ENCODE data around the gene CD47. TPM values are rescaled to one million over a fixed set of nuclear protein-coding genes. Genes with fewer than 3 reads are reported as not detected.

CD47 gene
- total RNA-seq, 2 donors from 2014 or later = 6.4 to 12.0 TPM

DNA sequence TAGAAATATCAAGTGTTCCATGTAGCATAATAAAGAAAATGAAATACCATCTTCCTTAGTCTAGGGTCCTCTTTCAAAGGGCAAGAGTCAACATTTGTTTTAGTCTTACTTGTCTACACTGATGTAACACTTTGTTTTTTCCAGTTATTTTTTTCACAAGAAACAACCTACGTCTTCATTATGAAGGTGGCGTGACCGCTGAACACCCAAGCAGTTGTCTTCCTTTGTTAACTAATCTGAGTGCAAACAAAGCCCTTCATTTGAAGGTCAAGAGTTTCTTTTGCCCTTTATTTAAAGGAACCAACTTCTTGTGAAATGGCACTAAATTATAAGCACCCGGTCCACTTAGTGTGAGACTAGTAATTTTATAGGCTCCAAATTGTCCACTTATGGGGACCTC lies 73.2 kb downstream of the CD47 start:
- H3K4me3 ChIP-seq (ENCODE audit: low read length) = no peak overlapping the region

DNA sequence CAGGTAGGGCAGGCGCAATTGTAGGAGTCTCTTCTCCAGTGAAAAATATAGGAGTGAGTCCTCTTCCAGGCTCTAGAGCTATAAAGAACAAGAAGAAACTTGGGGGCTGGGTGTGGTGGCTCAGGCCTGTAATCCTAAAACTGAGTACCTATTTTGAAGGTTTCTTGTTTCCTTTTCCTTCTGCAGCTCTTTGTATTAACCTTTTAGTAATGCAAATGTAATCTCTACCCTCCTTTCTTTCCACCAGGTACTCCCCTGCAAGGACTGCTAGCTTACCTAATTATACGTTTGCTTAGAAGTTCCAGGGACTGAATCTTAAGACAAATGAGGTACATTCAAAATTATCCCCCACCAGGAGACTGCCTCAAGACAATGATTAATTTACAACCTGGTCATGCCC lies 75.9 kb downstream of the CD47 start:
- H3K4me1 ChIP-seq (ENCODE audit: control insufficient read depth, insufficient read depth, low read length) = peaks cover 12% of the 10 kb centered on the region
- no peaks in the 10 kb centered on the region for H3K36me3 Mint-ChIP-seq (ENCODE audit: low read depth)
- no peak overlapping the region for H3K27ac Mint-ChIP-seq
- WGBS, 2 experiments (ENCODE audit: insufficient coverage in 1 of 2, insufficient read length in 1 of 2) = 88 to 90% methylated on average over 2 of the region's 2 CpGs
- peaks cover 40% of the 10 kb centered on the region for H3K4me1 Mint-ChIP-seq
- H3K9me3 ChIP-seq (ENCODE audit: control insufficient read depth, low read length) = no peaks in the 10 kb centered on the region
- no peak overlapping the region for H3K27ac ChIP-seq (ENCODE audit: low read depth, low read length)
- H3K4me3 Mint-ChIP-seq = no peak overlapping the region
- H3K4me3 ChIP-seq (ENCODE audit: low read length) = no peak overlapping the region
- peaks cover 79% of the 10 kb centered on the region for H3K27me3 ChIP-seq (ENCODE audit: control insufficient read depth, insufficient read depth, low read length, poor library complexity, severe bottlenecking)
- no peaks in the 10 kb centered on the region for H3K9me3 Mint-ChIP-seq
- no peaks in the 10 kb centered on the region for H3K36me3 ChIP-seq (ENCODE audit: control insufficient read depth, insufficient read depth, low read length)
- no peak for DNase-seq
- H3K27me3 Mint-ChIP-seq (ENCODE audit: insufficient read depth) = peaks cover 68% of the 10 kb centered on the region
- TF ChIP-seq, protein P1, sequence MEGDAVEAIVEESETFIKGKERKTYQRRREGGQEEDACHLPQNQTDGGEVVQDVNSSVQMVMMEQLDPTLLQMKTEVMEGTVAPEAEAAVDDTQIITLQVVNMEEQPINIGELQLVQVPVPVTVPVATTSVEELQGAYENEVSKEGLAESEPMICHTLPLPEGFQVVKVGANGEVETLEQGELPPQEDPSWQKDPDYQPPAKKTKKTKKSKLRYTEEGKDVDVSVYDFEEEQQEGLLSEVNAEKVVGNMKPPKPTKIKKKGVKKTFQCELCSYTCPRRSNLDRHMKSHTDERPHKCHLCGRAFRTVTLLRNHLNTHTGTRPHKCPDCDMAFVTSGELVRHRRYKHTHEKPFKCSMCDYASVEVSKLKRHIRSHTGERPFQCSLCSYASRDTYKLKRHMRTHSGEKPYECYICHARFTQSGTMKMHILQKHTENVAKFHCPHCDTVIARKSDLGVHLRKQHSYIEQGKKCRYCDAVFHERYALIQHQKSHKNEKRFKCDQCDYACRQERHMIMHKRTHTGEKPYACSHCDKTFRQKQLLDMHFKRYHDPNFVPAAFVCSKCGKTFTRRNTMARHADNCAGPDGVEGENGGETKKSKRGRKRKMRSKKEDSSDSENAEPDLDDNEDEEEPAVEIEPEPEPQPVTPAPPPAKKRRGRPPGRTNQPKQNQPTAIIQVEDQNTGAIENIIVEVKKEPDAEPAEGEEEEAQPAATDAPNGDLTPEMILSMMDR (conservative IDR thresholded peaks at IDR 0.05) = no peak
- no peak overlapping the region for H3K9ac ChIP-seq (ENCODE audit: extremely low read depth, low read length, poor library complexity, severe bottlenecking)

More for the DNA sequence above, 73.2 kb downstream of the CD47 start:
- H3K9me3 ChIP-seq (ENCODE audit: control insufficient read depth, low read length) = no peaks in the 10 kb centered on the region
- H3K4me1 ChIP-seq (ENCODE audit: control insufficient read depth, insufficient read depth, low read length) = peaks cover 5% of the 10 kb centered on the region
- no peak for DNase-seq
- Mint-ChIP-seq H3K27ac (no peak overlapping the region), H3K4me1 (peaks cover 34% of the 10 kb centered on the region), H3K27me3 (ENCODE audit: insufficient read depth) (peaks cover 59% of the 10 kb centered on the region), H3K9me3 (no peaks in the 10 kb centered on the region), H3K4me3 (no peak overlapping the region), H3K36me3 (ENCODE audit: low read depth) (no peaks in the 10 kb centered on the region)
- TF ChIP-seq, protein P1 (conservative IDR thresholded peaks at IDR 0.05) = no peak
- peaks cover 70% of the 10 kb centered on the region for H3K27me3 ChIP-seq (ENCODE audit: control insufficient read depth, insufficient read depth, low read length, poor library complexity, severe bottlenecking)
- H3K36me3 ChIP-seq (ENCODE audit: control insufficient read depth, insufficient read depth, low read length) = no peaks in the 10 kb centered on the region
- WGBS, 2 experiments (ENCODE audit: insufficient coverage in 1 of 2, insufficient read length in 1 of 2) = 75 to 78% methylated on average over 4 of the region's 4 CpGs
- H3K9ac ChIP-seq (ENCODE audit: extremely low read depth, low read length, poor library complexity, severe bottlenecking) = no peak overlapping the region
- H3K27ac ChIP-seq (ENCODE audit: low read depth, low read length) = no peak overlapping the region

DNA sequence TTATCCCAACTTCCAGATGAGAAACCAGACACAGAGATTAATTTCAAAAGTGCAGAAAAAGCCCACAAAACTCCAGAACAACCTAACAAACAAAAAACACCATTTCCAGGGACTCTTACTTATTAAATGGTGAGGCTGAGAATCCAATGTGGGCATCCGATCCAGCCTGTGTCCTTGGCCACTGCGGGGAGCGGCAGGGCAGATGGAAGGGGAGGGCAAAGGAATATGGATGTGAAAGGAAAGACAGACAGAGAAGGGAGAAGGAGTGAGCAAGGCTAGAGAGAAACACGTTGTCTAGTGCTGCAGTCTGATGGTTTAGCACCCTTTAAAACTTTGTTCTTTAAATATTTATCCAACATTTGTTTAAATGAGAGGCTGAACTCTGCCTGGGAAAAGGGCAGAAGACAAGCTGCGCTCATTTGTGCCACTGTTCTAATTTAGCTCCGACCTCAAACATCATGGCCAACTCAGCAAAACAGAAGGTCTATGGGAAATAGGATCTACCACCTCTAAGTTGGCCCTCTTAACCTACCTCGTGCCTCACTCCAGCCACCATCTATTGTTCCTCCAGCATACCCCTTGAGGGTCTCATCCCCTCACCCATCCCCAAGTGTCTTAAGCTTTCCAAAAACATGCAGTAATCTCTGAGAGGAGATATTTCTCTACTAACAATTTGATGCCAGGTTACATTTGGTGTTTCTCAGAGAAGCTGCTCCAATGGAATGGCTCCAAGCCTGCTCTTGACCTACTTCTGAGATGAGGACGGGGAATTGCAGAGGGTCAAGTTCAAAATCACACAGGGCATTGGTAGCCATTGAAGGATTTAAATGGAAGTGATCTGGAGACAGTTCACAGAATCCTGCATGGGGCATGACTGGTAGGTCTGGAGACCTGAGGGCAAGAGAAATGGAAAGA lies 77.4 kb downstream of the CD47 start:
- no peaks in the 10 kb centered on the region for H3K36me3 ChIP-seq (ENCODE audit: control insufficient read depth, insufficient read depth, low read length)
- Mint-ChIP-seq H3K27ac (no peak overlapping the region), H3K9me3 (no peaks in the 10 kb centered on the region), H3K4me1 (peaks cover 37% of the 10 kb centered on the region), H3K27me3 (ENCODE audit: insufficient read depth) (peaks cover 75% of the 10 kb centered on the region), H3K36me3 (ENCODE audit: low read depth) (no peaks in the 10 kb centered on the region), H3K4me3 (no peak overlapping the region)
- peaks cover 81% of the 10 kb centered on the region for H3K27me3 ChIP-seq (ENCODE audit: control insufficient read depth, insufficient read depth, low read length, poor library complexity, severe bottlenecking)
- 90 to 100% methylated on average over 3 to 8 of the region's 8 CpGs for WGBS, 2 experiments (ENCODE audit: insufficient coverage in 1 of 2, insufficient read length in 1 of 2)
- TF ChIP-seq, protein P1 (conservative IDR thresholded peaks at IDR 0.05) = no peak
- no peak for DNase-seq
- H3K9ac ChIP-seq (ENCODE audit: extremely low read depth, low read length, poor library complexity, severe bottlenecking) = no peak overlapping the region
- H3K4me1 ChIP-seq (ENCODE audit: control insufficient read depth, insufficient read depth, low read length) = peaks cover 12% of the 10 kb centered on the region
- H3K9me3 ChIP-seq (ENCODE audit: control insufficient read depth, low read length) = no peaks in the 10 kb centered on the region
- H3K27ac ChIP-seq (ENCODE audit: low read depth, low read length) = no peak overlapping the region
- no peak overlapping the region for H3K4me3 ChIP-seq (ENCODE audit: low read length)

Measured in endodermal cell (in vitro differentiated cells).